Activated CD4-positive, CD25-positive, alpha-beta regulatory T cell treated with anti-CD3 and anti-CD28 coated beads, Interleukin-2, amount 50 U/mL, for 16 hours (primary cell): ENCODE data around the gene DNAJA3.
A peak's percentile ranks its signal among the peaks of the same experiment; 100 is the strongest.

Experiments used
- DNase-seq: peaks from one replicate; pipeline ENCODE4 v3.0.0-alpha.2; 2020; ENCODE audit warnings: low read depth, low spot score

Gene DNAJA3

GRCh38 chr16:4474192-4474961 is 48.7 kb downstream of the DNAJA3 start, which contains the start of gene NMRAL1:
NMRAL1 (minus strand) TSS chr16:4474625; CDS start chr16:4474132, 493 bp downstream.
- peak; percentile 67 for DNase-seq

- peak; percentile 78 for DNase-seq
Observed at GRCh38 chr16:4475880-4476788, 50.5 kb downstream of the DNAJA3 start, which contains the start of gene HMOX2. HMOX2 (plus strand) TSS chr16:4476398; CDS start chr16:4505525, 29,127 bp downstream.

- no peak for DNase-seq
Observed at GRCh38 chr16:4477966-4478365, 52.3 kb downstream of the DNAJA3 start.

- DNase-seq: no peak
Observed at GRCh38 chr16:4481526-4481925, 55.9 kb downstream of the DNAJA3 start.

- DNase-seq: no peak
Observed at GRCh38 chr16:4481963-4482362, 56.3 kb downstream of the DNAJA3 start.

- DNase-seq: no peak
Observed at GRCh38 chr16:4486126-4486893, 60.6 kb downstream of the DNAJA3 start.

- no peak for DNase-seq
Observed at GRCh38 chr16:4487955-4488498, 62.4 kb downstream of the DNAJA3 start.

GRCh38 chr16:4488499-4488967 is 62.9 kb downstream of the DNAJA3 start:
- DNase-seq: no peak

- DNase-seq: no peak
Observed at GRCh38 chr16:4489030-4489429, 63.4 kb downstream of the DNAJA3 start.

GRCh38 chr16:4491898-4492297 is 66.2 kb downstream of the DNAJA3 start:
- no peak for DNase-seq

GRCh38 chr16:4494746-4495490 is 69.2 kb downstream of the DNAJA3 start:
- no peak for DNase-seq

GRCh38 chr16:4495766-4496165 is 70.1 kb downstream of the DNAJA3 start:
- no peak for DNase-seq

GRCh38 chr16:4496305-4496704 is 70.6 kb downstream of the DNAJA3 start:
- DNase-seq: no peak

- no peak for DNase-seq
Observed at GRCh38 chr16:4498546-4499195, 73.0 kb downstream of the DNAJA3 start.

GRCh38 chr16:4499196-4499555 is 73.5 kb downstream of the DNAJA3 start:
- DNase-seq: no peak

GRCh38 chr16:4500272-4500671 is 74.6 kb downstream of the DNAJA3 start:
- no peak for DNase-seq

- DNase-seq: no peak
Observed at GRCh38 chr16:4501071-4501478, 75.4 kb downstream of the DNAJA3 start.

- DNase-seq: peak; percentile 54
Observed at GRCh38 chr16:4505356-4506147, 79.9 kb downstream of the DNAJA3 start.
